DOHH2 (cell line): ENCODE results near the gene CSE1L.

Experiments used
- EZH2phosphoT487 ChIP-seq: fragments of 200-600 bp; sonication (generic); IDR thresholded peaks from 2 replicates; pipeline ENCODE4 v1.6.1; 2017; ENCODE audit warnings: borderline replicate concordance, mild to moderate bottlenecking, antibody characterized with exemption, low read length, moderate library complexity, mixed read lengths
- TF ChIP-seq, protein P1 (sequence below): fragments of 200-600 bp; sonication (generic); IDR thresholded peaks from one replicate; pipeline ENCODE4 v1.5.1; 2014; ENCODE audit warnings: antibody characterized with exemption, mild to moderate bottlenecking, low read depth, low read length; ENCODE audit not compliant: poor library complexity, severe bottlenecking

- TF ChIP-seq, protein P1, sequence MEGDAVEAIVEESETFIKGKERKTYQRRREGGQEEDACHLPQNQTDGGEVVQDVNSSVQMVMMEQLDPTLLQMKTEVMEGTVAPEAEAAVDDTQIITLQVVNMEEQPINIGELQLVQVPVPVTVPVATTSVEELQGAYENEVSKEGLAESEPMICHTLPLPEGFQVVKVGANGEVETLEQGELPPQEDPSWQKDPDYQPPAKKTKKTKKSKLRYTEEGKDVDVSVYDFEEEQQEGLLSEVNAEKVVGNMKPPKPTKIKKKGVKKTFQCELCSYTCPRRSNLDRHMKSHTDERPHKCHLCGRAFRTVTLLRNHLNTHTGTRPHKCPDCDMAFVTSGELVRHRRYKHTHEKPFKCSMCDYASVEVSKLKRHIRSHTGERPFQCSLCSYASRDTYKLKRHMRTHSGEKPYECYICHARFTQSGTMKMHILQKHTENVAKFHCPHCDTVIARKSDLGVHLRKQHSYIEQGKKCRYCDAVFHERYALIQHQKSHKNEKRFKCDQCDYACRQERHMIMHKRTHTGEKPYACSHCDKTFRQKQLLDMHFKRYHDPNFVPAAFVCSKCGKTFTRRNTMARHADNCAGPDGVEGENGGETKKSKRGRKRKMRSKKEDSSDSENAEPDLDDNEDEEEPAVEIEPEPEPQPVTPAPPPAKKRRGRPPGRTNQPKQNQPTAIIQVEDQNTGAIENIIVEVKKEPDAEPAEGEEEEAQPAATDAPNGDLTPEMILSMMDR: no peak
- TF ChIP-seq EZH2phosphoT487: no peak
Observed at GRCh38 chr20:49110767-49111694, 64.9 kb downstream of the CSE1L start.
